HG02588 (cell line): ENCODE data around the gene METAP1.
"Not testable (repeated sequence)": the region's sequence is repeated elsewhere in the genome, so short reads cannot be mapped to it uniquely, and the experiment has no call there.

ENCODE experiments used
- ATAC-seq: cut with Tn5 transposase; IDR thresholded peaks from one replicate; pipeline ENCODE4 v1.9.1; 2021; ENCODE audit warnings: mild to moderate bottlenecking, moderate library complexity; ENCODE audit not compliant: unreplicated experiment

The METAP1 gene

DNA sequence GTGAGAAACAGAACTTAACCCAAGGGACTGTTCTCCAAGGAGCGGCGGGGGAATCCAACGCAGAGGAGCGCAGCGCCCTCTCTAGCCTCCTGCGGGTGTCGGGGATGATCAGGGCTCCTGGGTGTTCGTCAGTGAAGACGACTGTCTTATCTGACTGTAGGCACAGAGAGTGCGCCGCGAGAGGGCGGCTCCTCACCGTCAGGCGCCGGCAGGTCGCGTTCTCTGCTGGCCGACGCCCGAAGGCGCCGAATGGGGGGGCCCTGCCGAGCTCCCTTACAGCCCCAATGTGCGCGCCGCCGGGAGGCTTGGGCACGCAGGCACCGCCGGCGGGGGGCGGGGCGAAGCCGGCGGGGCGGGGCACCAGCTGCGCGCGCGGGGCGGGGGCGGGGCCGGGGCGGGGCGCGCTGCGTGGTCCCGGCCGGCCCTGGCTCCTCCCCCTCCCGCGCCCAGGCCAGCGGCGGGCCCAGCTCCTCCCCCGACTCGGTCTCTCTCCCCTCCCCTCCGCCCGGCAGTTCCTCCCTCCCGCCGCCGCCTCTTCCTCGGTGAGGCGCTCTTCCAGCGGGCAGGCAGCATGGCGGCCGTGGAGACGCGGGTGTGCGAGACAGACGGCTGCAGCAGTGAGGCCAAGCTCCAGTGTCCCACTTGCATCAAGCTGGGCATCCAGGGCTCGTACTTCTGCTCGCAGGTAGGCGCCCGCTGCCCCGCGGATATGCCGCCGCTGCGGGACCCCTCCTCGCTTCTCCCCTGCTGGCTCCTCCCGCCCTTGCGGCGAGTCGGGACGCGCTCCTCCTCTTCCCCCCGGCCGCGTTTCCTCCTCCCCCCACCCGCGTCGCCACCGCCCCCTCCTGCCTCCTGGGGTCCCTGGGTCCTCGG lies at the start of gene METAP1:
Gene METAP1, plus strand, starts transcription at position 539 of the 873 bp plus-strand sequence. Its CDS starts 33 bp downstream, at position 572.
- peak; percentile 94 for ATAC-seq

DNA sequence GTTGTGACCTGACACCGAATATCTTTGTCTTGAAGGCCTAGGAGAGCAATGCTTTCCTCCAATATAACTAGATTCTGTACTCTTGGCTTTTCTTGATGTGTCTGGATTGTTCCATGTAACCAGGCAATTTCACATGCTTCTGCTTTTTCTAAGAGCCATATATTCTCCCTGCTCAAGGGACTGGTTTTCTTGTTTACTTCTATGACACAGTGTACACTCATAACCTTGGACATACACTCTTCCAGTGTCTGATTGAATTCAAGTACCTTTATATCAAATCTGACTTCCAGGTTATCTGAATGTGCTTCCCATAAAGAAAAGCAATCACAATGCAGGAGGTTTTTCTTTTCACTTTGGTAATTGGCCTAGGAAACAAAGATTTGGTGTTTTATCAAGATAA lies 49.2 kb upstream of the METAP1 start:
- ATAC-seq: no peak

DNA sequence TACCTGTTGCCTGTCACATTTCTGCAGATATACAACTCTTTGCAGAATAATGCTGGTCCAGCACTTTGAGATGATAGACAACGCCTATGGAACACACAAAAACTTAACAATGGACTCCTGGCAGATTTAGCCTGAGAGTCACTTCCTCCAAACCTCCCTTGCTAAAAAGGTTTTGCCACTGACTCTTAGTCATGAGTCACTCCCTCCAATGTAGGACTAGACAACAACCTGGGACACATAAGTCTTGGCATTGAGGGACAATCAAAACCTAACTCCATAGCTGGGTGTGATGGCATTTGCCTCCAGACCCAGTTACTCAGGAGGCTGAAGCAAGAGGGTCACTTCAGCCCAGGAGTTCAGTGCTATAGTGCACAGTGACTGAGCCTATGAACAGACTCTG lies 44.6 kb upstream of the METAP1 start:
- ATAC-seq: no peak

DNA sequence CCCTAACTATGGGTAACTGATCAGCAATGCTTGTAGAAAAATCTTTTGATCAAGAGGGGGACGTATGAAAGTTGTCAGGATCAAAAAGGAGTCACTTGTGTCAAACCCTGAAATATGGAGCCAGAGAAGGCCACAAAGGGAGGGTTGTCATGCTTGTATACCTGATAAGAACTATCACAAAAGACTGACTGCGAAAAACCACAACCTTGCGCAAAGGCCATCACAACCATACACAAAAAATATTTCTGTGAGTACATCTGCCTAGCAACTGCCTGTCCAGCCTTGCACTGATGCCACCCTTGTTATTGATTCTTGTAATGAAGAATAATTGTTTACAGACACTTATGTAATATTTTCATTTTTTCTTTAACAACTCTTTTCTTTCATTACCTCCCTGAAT lies 43.8 kb upstream of the METAP1 start:
- ATAC-seq: no peak

DNA sequence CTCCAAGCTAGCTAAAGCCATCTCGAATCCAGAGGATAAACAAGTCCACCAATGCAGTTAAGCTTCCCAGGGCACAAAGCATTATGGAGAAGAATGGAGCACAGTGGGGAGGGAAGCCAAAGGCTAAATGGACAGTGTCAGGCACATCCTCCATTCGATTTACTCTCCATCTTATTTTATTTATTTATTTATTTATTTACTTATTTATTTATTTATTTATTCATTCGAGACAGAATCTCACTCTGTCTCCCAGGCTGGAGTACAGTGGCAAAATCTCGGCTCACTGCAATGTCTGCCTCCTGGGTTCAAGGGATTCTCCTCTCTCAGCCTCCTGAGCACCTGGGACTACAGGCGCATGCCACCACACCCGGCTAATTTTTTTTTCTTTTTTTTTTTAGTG lies 40.3 kb upstream of the METAP1 start:
- no peak for ATAC-seq

DNA sequence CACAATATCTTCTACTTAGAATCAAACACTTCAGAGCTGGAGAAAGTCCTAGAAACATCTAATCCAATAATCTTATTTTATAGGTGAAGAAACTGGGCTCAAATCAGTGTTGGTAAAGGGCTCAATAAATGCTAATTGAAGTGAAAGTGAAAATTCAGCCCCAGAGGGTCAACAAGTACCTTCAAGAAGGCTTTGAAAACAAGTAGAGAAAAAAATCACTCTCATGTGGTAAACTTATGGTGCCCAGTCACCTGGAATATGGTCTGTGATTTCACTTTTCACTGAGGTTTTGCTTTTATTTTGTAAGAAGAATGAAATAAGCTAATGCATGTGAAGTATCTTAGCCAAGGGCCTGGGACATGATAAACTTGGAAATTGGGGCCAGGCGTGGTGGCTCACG lies 37.5 kb upstream of the METAP1 start:
- no peak for ATAC-seq

DNA sequence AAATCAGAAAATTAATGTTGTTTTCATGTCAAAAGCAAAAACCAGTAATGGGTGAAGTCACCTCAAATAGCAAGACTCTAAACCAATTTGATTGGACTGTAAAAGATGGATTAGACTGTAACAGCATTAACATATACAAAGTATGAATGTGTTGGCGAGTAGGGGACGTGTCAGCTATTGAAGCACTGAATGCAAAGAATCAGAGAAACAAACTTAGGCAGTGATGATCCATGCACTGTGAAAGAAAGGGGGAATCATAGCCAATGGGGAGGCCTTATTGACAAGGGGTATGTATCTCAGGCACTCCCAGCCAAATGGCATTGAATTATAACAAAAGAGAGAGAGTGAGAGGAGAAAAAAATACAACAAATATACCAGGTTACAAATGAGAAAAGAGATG lies 36.1 kb upstream of the METAP1 start:
- ATAC-seq: no peak

DNA sequence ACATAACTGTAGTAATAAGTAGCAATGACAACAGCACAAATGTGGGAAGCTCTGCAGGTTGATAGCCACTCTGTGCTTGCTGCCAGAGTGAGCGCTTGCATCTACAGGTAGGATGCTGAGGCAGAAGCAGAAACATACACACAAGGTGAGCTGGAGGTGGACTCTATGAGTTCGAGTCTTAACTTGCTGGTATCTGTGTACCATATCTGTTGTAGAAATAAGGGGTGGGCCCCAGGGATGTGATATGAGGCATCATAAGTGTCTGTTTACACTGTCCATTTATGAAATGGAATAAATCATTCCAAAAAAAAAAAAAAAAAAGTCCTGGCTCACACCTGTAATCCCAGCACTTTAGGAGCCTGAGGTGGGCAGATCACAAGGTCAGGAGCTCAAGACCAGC lies 33.8 kb upstream of the METAP1 start:
- ATAC-seq: no peak

DNA sequence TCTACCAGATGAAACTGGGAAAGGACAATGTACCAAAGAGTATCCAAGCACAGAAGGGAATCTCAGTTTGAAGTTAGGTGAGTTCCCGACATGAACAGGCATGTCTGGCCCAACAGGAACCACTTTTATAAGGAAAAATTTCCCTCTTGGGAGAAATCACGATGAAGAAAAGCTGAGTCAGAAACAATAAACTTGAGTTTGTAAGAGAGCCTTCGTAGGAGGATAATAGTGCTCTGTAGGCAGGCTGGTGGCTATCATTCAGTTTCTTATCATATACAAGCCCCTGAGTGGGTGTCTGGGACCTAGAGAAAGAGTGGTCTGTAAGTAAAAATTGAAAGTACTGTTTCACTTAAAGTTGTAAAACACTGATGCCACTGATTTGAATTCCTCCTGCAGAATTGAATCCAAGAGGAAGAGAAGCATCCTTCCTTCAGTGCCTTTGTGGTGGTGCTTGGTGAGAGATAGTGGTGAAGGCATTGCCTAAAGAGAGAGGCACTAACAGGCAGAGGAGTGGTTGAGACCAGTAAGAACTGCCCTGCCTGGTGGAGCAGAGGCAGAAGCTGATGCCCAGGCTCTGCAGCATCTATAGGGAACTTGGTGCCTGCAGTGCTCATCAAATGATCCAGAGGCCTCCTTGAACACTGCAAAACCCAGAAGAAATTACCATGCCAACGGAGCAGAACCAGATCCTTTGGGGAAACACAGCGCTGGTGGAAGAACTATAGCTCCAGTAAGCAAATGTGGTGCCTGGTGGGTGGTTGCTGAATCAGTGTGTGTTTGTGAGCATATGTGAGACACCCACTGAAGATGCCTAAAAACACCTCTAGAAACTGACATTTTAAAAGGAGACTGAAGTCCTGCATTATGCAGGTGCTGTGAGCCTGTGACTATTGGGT lies 31.7 kb upstream of the METAP1 start:
- ATAC-seq: no peak

DNA sequence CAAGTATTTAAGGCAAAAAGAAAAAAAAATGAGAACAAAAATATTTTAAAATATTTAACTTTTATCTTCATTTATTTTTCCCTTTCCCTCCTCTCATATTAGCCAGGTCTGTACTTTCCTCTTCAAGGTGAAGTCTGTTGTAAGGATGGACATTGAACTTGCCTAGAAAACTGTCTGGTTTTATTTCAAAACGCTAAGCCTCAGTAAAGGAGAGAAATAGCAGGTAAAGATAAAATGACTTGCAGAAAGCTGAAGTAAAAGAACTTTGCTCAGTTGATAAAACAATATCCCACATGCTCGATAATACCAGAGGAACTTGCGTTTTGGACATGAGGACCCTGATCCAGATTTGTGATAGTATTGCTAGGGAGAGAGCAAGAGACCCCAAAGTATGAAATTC lies 28.6 kb upstream of the METAP1 start:
- ATAC-seq: no peak

DNA sequence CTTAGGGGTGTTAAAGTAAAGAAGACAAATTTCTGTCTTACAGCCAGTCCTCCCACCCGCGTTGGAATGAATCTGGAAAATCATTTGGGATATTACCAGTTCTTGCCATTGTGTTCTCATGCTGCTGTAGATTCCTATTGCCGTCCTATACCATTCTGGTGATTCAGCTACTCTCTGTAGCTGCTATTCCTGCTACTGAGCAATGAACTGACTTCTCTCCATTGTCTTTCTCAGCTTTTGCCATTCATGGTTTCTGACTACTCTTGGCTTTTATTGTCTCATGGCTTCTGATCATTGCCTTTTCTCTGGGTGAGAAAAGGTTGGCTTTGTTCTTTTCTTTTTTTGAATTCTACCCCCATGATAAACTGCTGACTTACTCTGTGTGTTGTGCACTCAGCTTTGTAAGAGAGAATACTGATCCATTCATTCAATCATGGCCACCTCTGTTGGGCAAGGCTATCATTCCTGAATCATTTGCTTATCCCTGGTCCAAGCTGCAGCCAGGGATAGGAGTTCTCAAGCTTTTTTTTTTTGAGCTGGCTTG lies 27.7 kb upstream of the METAP1 start:
- ATAC-seq: no peak

DNA sequence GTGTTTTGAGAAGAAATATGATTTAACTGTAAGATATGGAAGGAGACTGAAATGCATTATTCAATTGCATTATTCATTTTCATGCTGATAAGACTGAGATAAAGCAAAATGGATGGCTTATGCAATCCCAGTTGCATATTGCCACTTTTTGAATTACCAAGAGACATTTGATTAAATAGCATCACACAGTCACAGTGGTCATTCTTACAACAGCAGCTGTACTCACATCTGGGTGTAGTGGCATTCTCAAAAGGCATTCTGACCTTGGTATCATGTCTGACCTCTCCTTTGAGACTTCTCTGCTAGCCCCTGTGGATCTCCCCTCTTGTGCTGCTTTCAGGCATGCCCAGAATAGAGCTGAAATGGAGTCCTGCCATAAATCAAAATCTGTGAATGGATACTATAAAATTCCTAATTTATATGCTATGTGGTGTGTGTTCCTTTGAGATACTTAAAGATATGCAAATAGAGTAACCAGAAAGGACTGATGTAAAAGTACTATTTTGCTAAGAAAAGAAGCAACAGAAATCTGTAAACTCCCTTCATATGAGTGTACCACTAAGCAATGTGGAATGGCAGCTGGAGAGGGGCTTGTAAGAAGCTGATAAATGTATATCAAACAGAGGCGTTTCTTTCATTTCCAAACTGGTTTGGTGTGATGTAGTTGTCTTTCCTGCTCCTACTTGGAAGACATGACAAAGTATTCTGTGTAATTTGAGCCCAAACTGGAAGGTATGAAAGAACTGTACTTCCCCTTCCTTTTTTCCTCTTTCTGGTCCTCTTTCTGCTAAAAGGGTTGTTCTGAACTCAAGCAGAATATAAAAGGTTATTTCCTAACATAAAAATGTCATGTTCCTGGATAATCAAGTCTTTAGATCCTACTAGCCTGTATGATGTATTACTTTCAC lies 25.4 kb upstream of the METAP1 start:
- ATAC-seq: no peak

DNA sequence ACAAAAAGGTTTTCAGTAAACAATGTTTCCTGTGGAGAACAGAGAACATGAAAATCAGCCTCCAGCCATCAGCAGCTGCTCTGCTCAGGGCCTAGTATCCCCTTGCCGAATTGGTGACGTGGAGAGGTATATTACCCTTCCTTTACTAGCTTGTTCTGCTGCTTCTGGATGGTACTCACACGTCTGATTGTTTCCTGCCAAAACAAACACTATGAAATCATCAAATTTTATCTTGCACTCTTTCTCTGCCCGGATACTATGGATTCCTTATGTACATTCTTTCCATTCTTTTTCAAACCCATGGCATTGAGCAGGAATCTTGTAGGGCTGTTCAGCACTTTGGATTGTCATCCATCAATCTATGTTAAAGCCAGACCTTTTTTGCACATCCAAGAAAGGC lies 18.8 kb upstream of the METAP1 start:
- ATAC-seq: no peak

DNA sequence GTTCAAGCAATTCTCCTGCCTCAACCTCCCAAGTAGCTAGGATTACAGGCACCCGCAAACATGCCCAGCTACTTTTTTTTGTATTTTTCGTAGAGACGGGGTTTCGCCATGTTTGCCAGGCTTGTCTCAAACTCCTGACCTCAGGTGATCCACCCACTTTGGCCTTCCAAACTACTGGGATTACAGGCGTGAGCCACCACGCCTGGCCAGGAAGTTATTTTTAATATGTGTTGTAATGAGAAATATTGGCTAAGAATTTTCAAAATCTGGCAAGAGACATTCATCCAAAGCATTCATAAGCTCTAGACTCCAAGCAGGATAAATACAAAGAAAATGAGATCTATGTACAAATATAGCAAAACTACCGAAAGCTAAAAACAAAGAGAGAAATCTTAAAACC lies 18.0 kb upstream of the METAP1 start:
- ATAC-seq: no peak

DNA sequence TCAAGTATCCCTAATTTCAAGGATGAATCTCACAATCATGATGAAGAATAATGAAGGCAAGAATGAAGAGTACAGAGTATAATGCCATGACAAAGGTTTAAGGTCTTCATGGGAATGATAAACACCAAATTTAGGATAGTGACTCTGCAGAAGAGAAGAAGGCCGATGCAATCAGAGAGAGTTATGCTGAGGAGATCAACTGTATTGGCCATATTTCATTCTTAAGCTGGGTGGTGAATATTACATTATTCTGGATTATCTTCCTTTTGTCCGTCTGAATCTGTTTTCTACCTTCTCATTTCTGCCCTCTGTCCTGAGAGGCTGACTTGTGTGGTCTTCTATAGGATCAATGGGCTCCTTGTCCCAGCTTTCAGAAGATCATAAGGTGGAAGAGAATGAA lies 7.8 kb upstream of the METAP1 start:
- no peak for ATAC-seq

DNA sequence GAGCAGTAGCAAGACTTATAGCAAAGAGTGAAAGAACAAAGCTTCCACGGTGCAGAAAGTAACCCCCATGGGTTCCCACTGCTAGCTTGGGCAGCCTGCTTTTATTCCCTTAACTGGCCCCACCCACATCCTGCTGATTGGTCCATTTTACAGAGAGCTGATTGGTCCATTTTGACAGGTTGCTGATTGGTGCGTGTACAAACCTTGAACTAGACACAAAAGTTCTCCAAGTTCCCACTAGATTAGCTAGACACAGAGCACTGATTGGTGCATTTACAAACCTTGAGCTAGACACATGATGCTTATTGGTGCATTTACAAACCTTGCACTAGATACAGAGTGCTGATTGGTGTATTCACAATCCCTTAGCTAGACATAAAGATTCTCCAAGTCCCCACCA lies 2.7 kb upstream of the METAP1 start:
- ATAC-seq: not testable (repeated sequence)

DNA sequence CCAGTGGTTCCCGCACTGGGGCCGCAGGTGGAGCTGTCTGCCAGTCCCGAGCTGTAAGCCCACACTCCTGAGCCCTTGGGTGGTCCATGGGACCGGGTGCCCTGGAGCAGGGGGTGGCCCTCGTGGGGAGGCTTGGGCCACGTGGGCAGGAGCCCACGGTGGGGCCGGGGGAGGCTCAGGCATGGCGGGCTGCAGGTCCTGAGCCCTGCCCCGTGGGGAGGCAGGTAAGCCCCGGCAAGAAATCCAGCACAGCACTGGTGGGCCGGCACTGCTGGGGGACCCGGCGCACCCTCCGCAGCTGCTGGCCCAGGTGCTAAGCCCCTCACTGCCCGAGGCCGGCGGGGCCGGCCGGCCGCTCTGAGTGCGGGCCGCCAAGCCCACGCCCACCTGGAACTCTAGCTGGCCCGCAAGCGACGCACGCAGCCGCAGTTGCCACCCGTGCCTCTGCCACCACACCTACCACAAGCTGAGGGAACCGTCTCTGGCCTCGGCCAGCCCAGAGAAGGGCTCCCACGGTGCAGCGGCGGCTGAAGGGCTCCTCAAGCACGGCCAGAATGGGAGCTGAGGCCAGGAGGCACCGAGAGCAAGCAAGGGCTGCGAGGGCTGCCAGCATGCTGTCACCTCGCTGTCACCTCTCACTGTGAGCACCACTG lies 2.0 kb upstream of the METAP1 start:
- ATAC-seq: no peak

DNA sequence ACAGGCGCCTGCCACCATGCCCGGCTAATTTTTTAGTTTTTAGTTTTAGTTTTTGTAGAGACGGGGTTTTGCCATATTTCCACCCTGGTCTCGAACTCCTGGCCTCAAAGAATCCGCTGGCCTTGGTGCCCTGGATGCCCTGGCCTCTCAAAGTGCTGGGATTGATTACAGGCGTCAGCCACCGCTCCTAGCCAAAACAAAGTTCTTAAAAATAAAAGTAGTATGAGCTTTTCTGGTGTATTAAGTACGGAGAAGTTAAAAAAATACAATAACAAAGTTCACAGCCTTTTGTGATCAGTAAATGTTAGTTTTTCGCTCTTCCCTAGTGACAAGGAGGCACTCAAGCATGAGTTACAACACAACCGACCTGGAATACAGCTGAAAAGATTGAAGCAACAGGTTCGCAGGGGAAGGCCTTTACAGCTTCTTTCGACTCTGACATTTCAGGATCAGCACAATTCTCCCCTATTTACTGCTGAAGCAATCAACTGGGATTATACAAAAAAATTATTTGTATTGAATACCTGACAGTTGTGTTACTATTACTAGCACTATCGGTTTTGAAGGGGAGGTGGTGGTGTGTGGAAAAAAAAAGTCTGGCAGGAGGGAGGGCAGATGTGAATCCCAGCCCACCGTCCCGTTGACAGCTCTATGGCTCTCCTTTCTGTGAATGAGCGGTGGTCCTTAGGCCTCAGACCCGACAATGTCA lies 893 bp upstream of the METAP1 start:
- no peak for ATAC-seq

DNA sequence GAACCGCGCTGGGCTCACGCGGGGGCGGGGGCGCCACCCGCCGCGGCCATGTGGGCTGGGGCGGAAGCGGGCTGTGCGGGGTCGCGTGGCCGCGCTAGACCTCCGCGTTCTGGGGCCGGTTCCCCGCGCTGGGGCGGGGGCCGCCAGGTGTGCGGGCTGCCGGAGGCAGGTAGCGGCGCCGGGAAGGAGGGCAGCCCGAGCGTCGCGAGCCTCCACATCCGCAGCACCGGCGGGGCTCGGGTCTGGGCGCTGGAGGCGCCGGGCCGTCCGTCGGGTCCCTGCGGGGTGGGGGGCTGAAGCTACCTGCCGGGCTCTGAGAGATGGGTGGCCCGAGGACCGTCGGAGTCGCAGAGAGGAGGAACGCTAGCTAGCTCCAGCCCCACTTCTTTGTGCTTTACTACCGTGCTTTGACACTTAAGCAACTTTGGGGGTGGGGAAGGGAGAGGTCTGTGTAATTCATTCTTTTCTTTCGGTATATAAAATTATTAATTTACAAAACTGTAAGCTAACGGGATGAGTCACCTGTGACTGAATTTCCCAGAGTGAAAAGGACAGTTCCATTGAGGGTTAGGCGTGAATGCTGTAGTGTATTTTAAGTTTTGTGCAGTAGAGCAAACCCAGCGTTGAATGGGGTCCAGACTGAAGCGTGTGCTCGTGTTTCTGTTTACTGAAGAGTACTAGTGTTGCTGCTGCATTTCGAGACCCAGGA lies 689 bp downstream of the METAP1 start:
- ATAC-seq: no peak
